Breast epithelium (tissue), 3 donors: ENCODE measurements around the gene CEP128.

Source experiments
- CTCF ChIP-seq, 3 donors: fragments of 450-650 bp; IDR thresholded peaks; one replicate each; pipeline ENCODE4 v1.5.1; 2016 to 2017; ENCODE audit warnings: antibody characterized with exemption in 3 of 3, mild to moderate bottlenecking in 3 of 3, moderate library complexity in 3 of 3
- POLR2A ChIP-seq: fragments of 450-650 bp; IDR thresholded peaks from one replicate; pipeline ENCODE4 v1.6.1; 2016; ENCODE audit warnings: antibody characterized with exemption, mild to moderate bottlenecking, moderate library complexity

GRCh38 chr14:80629606-80630005, 311.9 kb downstream of the CEP128 start:
- TF ChIP-seq CTCF (IDR thresholded peaks at IDR 0.05) (no peak), POLR2A (no peak)
